GM10248 (cell line): ENCODE results near the gene RAB27A.

Experiments
- CTCF ChIA-PET: fragments of 300-600 bp; sonication (Branson Sonifier 250); formaldehyde crosslinking; extraction: SDS; loops from one replicate; lab custom pipeline; 2021; ENCODE audit warnings: antibody characterized with exemption; lab: Yijun Ruan, JAX
- POLR2A ChIA-PET: fragments of 350-650 bp; sonication (Branson Sonifier 250); formaldehyde crosslinking; extraction: SDS; loops from one replicate; lab custom pipeline; 2020; ENCODE audit warnings: antibody characterized with exemption; lab: Yijun Ruan, JAX
- DNase-seq: peaks from one replicate; pipeline ENCODE4 v3.0.0; 2012; ENCODE audit errors: extremely low spot score
- TF ChIP-seq, protein P1 (sequence below): IDR thresholded peaks from 2 replicates; pipeline ENCODE4 v1.5.1; 2012; ENCODE audit warnings: mild to moderate bottlenecking, low read depth; ENCODE audit errors: extremely low read depth, missing control alignments, control extremely low read depth

Gene RAB27A

DNA sequence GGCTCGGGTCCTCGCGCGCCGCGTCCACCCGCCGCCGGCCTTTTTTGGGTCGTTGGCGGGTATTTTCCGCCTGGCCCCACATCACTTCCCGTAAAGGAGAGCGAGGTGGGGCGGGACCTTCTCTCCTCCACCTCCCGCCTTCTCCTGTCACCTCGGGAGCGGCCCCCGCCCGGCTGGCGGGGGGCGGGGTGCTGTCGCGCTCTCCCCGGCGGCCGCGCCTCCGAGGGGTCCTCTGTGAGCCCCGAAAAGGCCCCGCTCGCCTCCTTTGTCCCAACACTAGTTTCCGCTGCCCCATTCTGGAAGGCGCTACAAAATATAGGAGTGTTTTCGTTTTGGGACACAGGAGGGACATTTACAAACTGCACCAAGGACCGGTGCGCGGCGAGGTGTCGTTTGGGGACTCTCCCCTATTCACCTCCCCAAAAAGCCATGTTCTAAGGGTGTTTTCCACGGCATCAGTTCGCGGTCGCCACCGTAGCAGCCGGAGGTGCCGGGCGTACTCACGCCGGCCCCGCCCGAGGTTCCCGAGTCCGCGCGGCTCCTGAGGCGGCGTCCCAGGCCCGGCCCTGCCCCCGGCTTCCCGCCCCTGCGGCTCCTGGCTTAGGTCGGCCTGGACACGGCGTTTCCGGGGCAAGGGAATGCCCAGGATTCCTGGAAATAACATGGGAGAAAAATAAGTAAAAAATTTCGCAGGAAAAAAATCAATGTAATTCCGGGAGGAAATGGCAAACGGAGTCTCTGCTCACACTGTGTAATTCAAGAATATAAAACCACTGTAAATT lies at the start of gene RAB27A:
Gene RAB27A, minus strand, starts transcription at position 68 of the 782 bp plus-strand sequence. CDS start 54,879 bp downstream, outside the sequence.
- POLR2A ChIA-PET: interaction anchor here (1.2 kb wide), 1 partner anchor 73 kb away, joined by 4 read pairs; no protein-coding TSS in a partner anchor
- CTCF ChIA-PET: interaction anchor here (0.9 to 1.9 kb wide), 15 partner anchors 8 to 145 kb away, joined by 3 to 33 read pairs (median 5); partner anchors contain the start of genes CCPG1, PIERCE2 and RSL24D1
- peak; percentile 86 for DNase-seq
- TF ChIP-seq, protein P1, sequence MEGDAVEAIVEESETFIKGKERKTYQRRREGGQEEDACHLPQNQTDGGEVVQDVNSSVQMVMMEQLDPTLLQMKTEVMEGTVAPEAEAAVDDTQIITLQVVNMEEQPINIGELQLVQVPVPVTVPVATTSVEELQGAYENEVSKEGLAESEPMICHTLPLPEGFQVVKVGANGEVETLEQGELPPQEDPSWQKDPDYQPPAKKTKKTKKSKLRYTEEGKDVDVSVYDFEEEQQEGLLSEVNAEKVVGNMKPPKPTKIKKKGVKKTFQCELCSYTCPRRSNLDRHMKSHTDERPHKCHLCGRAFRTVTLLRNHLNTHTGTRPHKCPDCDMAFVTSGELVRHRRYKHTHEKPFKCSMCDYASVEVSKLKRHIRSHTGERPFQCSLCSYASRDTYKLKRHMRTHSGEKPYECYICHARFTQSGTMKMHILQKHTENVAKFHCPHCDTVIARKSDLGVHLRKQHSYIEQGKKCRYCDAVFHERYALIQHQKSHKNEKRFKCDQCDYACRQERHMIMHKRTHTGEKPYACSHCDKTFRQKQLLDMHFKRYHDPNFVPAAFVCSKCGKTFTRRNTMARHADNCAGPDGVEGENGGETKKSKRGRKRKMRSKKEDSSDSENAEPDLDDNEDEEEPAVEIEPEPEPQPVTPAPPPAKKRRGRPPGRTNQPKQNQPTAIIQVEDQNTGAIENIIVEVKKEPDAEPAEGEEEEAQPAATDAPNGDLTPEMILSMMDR: no peak

DNA sequence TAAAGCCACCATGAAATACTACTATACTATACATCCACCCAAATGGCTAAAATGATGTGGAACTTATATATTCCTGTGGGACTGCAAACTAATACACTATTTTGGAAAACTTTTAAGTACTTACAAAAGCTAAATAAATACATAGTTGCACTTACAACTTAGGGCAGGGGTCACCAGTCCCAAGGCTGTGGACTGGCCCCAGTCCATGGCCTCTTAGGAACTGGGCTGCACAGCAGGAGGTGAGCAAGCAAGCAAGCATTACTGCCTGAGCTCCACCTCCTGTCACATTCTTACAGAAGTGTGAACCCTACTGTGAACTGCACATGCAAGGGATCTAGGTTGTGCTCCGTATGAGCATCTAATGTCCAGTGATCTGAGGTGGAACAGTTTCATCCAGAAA lies 47.5 kb upstream of the RAB27A start:
- TF ChIP-seq, protein P1: no peak
- DNase-seq: no peak
- ChIA-PET CTCF (interaction anchor here (1.4 to 4.1 kb wide), 4 partner anchors 8 to 81 kb away, joined by 3 to 13 read pairs (median 3); no protein-coding TSS in a partner anchor), POLR2A (no interaction called here)

DNA sequence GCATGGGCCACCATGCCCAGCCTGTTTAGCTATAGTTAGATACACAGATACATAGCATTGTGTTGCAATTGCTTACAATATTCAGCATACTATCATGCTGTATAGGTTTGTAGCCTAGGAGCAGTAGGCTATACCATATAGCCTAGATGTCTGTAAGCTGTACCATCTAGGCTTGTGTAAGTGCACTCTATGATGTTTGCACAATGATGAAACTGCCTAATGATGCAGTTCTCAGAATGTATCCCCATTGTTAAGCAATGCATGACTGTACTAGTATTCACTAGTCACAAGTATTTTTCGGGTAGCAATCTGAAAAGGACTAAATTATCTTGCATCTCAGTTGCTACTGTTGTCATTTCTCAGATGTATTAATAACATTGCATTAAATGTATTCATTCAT lies 45.4 kb upstream of the RAB27A start:
- DNase-seq: no peak
- CTCF ChIA-PET: interaction anchor here (1.0 to 2.2 kb wide), 2 partner anchors 8 to 10 kb away, joined by 3 to 8 read pairs; no protein-coding TSS in a partner anchor
- POLR2A ChIA-PET: no interaction called here
- TF ChIP-seq, protein P1: no peak

DNA sequence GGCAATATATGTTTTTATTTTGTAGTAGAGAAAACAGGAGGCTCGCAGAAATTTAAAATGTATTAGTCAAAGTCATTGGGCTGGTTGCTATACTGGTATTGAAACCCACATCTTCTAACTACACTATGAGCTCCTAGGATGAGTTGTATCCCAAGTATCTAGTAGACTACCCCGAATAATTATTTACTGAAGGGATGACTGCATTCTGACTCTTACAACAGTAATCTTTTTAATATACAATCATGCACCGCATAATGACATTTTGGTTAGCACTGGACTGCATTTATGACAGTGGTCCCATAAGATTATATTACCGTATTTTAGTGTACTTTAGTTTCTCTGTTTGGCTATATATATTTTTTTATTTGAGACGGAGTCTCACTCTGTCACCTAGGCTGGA lies 44.8 kb upstream of the RAB27A start:
- ChIA-PET CTCF (interaction anchor here (1.4 to 2.2 kb wide), 2 partner anchors 10 to 30 kb away, joined by 6 to 8 read pairs; no protein-coding TSS in a partner anchor), POLR2A (no interaction called here)
- TF ChIP-seq, protein P1: no peak
- no peak for DNase-seq

DNA sequence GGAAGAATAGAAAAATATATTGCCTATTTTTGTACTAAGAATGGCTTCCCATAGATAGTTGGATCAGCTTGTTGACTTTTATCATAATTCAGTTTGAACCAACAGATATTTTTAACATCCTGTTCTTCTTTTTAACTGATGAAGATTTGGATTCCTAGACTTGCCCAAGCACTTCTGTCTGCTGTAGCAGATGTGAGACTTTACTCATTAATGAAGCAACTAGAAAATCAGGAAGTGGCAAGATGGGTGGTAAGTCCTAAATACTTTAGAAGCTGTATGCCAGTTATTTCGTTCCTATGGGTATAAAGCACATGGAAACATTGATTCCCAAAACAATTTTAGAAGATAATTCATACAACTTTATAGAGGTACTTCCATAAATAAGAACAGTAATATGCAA lies 37.8 kb upstream of the RAB27A start:
- ChIA-PET POLR2A (no interaction called here), CTCF (interaction anchor here (0.9 to 1.8 kb wide), 5 partner anchors 8 to 112 kb away, joined by 3 to 5 read pairs (median 3); partner anchors contain the start of genes CCPG1 and PIERCE2)
- TF ChIP-seq, protein P1: no peak
- DNase-seq: no peak

DNA sequence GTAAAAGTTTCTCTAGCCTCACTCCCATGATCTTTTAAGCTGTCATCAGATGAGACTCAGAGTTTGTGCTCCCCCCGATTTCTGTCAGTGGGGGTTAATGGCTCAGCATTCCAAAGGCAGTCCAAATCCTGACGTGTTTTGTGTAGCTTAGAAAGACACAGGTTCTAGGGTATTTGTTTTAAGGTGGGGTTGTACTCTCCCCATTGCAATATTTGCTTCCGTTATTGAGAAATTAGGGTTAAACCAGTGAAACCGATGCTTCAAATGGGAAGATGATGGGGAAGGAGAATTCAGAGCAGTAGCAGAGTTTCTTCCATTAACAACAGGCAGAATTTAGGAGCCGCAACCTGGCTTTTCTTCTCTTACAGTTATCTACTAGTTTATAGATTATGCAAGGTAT lies 32.9 kb upstream of the RAB27A start:
- TF ChIP-seq, protein P1: no peak
- no peak for DNase-seq
- POLR2A ChIA-PET: interaction anchor here (0.5 kb wide), 1 partner anchor 448 kb away, joined by 3 read pairs; no protein-coding TSS in a partner anchor
- CTCF ChIA-PET: interaction anchor here (1.0 to 3.2 kb wide), 4 partner anchors 15 to 104 kb away, joined by 3 to 15 read pairs (median 8); partner anchors contain the start of genes CCPG1 and PIERCE2
